ENCODE results near the gene DAP.

Gene DAP

GRCh38 chr5:10760096-10760920, 726 bp downstream of the DAP start:
- peak; percentile 46 for DNase-seq (ENCODE audit: low spot score)

DNA sequence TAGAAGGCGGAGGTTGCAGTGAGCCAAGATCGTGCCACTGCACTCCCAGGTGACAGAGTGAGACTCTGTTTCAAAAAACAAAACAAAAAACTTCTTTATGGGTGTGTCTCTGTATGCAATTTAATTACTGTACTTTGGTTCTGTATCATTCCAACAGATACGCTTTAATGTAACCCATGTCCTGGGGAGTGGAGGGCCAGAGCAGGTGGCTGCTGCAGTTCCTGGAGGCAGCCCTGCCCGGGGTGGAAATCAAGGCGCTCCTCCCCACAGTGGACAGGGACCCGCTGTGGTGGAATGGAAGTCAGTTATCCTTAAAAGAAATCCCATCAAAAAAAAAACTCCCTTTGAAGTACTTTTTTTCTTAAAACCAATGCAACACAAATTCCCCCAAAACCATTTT, 1.9 kb downstream of the DAP start:
- no peak for DNase-seq (ENCODE audit: low spot score)

DNA sequence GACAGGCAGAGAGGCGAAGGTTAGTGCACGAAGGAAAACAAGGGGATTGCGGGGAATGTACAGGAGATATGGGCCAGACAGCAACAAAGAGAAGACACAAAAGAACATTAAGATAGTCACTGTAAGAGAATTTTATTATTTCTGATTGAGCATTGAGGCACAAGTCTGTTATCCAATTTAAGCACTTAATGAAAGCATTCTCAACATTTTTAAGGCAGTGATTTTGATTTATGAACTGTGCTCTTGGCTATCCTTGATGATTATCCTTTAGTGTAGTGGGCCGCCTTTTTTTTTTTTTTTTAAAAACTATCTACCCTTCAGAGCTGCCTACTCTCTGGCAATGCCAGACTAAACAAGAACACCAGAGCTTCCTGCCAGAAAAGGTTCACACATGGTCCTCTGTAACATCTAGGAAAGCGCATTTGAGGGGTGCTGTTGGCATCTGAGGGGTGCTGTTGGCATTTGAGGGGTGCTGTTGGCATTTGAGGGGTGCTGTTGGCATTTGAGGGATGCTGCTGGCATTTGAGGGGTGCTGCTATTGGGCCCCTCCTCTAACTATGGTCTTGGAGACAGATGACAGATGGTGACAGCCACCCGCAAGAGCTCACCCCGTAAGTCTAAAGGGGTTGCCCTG, 3.0 kb downstream of the DAP start:
- DNase-seq (ENCODE audit: low spot score), result no peak

DNA sequence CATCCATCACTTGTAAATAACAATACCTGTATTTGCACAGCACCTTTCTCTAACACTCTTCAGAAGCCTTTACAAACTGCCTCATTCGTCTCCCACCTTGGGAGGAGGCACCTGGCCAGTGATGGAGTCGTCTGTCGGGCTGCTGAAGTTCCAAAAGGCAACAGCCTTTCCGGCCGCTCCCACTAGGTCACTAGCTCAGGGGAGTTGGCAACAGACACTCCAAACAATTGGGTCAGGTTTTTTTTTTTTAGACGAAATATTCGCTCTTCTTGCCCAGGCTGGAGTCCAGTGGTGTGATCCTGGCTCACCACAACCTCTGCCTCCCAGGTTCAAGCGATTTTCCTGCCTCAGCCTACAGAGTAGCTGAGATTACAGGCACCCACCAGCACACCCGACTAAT, 4.0 kb downstream of the DAP start:
- DNase-seq (ENCODE audit: low spot score), result no peak

- DNase-seq (ENCODE audit: low spot score), result peak; percentile 64
These were observed 4.5 kb downstream of the DAP start for GRCh38 chr5:10756549-10756948.

- no peak for DNase-seq (ENCODE audit: low spot score)
These were observed 7.9 kb downstream of the DAP start for GRCh38 chr5:10753178-10753577.

GRCh38 chr5:10752451-10752850, 8.6 kb downstream of the DAP start:
- no peak for DNase-seq (ENCODE audit: low spot score)

- no peak for DNase-seq (ENCODE audit: low spot score)
These were observed 10.1 kb downstream of the DAP start for GRCh38 chr5:10750909-10751308.

DNA sequence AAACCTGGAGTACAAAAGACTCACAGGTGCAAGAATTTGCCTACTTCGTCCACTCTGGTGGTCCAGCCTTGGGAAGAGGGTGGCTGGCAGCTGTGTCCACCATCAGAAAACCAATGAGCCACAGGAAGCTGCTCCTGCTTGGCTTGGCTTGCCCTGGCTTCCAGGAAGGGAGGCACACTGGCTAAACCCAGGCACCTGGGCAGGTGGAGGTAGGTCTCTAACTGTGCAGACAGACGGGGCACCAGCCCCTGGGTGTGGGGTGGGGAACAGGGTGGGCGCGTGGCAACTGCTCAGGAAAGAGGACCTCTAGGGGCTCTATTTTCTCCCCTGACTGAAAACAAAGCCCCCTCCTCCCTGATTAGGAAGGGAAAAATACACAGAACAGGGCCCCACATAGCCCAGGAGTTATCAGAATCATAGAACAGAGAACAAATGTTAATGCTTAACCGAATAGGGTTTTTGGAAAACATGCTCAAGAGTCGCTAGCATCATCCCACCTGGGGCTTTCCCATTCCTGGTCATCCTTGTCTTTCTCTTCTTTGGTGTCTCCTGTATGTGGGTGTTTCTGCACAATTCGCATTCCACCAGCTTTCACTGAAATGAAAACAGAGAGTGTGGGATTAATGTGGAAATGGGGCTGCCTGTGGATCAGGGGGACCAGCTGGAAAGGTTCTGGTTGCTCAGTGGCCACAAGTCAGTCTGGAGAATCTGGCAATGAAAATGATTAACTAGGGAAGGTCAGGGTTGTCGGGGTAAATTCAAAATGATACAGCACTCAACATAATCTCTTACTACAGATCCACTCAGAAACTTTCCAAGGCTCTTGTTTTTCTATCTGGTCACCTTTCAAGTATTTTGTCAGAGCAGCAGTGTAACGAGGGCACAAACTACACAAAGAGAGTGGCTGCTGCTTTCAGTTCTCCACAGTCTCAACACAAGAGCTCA, 13.1 kb downstream of the DAP start:
- no peak for DNase-seq (ENCODE audit: low spot score)

- DNase-seq (ENCODE audit: low spot score), result no peak
These were observed 14.3 kb downstream of the DAP start for GRCh38 chr5:10746711-10747110.

GRCh38 chr5:10745133-10745532, 15.9 kb downstream of the DAP start:
- DNase-seq (ENCODE audit: low spot score), result peak; percentile 18

- no peak for DNase-seq (ENCODE audit: low spot score)
These were observed 16.4 kb downstream of the DAP start for GRCh38 chr5:10744681-10745080.

GRCh38 chr5:10743951-10744350, 17.1 kb downstream of the DAP start:
- DNase-seq (ENCODE audit: low spot score), result no peak

DNA sequence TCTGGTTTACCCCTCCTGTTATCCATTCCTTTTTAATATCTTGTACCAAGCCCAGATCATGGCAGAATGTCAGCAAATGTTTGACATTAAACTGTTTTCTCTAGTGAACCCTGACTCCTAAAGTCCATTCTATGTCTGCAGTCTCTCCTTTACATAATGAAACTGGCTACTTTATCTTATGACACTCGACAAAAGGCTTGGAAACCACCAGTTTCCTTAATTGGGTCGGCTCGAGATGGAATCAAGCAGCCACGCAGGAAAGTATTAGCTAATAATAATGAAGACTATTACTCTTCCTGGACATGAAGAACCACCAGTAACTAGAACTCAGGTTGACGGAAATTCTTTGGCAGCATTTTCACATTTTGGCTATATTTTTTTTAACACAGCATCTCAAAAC, 17.5 kb downstream of the DAP start:
- DNase-seq (ENCODE audit: low spot score), result no peak

GRCh38 chr5:10741661-10742060, 19.4 kb downstream of the DAP start:
- DNase-seq (ENCODE audit: low spot score), result no peak

DNA sequence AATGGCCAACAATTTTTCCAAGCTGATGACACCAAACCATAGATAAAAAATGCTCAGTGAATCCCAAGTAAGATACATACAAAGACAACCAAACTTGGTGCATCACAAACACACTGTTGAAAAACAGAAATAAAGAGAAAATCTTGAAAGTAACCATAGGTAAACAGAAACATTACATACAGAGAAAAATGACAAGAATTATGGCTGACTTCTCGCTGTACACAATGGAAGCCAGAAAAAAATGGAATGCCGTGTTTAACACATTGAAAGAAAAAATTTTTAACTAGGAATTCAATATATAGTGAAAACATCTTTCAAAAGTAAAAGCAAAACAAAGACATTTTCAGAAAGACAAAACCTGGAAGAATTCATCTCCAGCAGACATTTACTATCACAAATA, 20.6 kb downstream of the DAP start:
- DNase-seq (ENCODE audit: low spot score), result no peak

DNA sequence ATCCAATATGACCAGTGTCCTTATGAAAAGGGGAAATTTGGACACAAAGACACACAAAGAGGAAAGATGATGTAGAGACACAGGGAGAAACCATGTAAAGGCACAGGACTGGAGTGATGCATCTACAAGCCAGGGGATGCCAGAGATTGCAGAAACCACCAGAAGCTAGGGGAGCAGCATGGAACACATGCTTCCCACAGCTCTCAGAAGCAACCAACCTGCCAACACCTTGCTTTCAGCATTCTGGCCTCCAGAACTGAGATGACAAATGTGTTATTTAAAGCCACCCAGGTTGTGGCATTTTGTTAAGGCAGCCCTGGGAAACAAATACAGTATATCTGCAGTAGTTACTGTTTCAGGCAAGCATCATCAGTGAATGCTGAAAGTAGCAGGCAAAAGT, 23.2 kb downstream of the DAP start:
- DNase-seq (ENCODE audit: low spot score), result no peak

DNA sequence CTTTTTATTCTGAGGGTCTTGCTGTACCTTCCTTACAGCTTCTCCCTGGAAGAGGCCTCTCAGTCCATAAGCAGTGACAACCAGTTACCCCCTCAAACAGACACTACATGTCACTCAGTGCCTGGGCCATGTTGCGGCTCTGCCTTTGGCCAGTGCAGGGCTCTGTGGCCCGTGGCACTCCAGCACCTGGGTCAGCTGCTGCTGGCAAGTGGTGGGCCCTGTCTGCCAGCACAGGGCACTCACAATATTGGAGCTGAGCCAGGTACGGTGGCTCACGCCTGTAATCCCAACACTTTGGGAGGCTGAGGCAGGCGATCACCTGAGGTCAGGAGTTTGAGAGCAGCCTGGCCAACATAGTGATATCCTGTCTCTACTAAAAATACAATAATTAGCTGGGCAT, 24.2 kb downstream of the DAP start:
- DNase-seq (ENCODE audit: low spot score), result no peak

DNA sequence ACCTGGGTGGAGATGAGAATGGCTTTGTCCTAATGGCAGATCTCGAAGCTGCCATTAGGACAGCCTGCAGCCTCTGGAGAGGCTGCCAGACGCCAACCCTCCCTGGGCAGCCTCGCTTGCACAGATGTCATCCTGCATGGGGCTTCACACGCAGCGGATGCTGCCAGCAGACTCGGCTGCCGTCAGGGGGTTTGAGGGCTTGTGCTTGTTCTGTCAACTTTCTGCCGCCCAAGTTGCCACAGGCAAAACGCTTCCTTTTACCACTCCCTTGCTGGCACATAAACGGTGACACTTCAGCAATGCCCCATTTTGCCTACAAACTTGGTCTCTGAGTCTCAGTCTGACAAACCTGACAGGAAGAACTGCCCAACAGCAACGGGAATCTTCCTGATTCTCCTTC, 24.7 kb downstream of the DAP start:
- no peak for DNase-seq (ENCODE audit: low spot score)

GRCh38 chr5:10735569-10736276, 25.3 kb downstream of the DAP start:
- no peak for DNase-seq (ENCODE audit: low spot score)

- no peak for DNase-seq (ENCODE audit: low spot score)
These were observed 26.1 kb downstream of the DAP start for GRCh38 chr5:10734832-10735523.

Measured in AG08395 (cell line).